GM19324 (cell line): Measurements from ENCODE around the gene SURF1.

Source experiments
- ATAC-seq: cut with Tn5 transposase; IDR thresholded peaks from one replicate; pipeline ENCODE4 v1.9.1; 2021; ENCODE audit warnings: mild to moderate bottlenecking, moderate library complexity; ENCODE audit not compliant: unreplicated experiment, low FRiP score

The SURF1 gene

DNA sequence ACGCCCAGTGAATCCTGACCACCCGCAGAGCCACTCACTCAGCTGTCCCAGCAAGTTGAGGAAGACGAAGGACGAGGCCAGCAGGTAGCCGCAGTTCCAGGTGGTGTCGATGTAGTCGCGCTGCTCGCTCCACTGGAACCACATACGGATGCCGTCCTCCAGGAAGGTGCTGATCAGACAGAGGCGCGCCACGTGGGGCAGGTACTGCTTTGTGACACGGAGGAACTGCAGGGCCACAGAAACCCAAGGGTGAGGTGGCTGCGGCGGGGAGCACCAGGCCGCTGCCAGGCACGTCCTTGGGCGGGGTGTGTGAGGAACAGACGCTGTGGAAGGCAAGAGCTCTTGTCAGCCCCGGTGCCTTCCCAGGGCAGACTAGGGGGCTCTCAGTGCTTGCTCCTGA, 10.9 kb upstream of the SURF1 start:
- no peak for ATAC-seq

DNA sequence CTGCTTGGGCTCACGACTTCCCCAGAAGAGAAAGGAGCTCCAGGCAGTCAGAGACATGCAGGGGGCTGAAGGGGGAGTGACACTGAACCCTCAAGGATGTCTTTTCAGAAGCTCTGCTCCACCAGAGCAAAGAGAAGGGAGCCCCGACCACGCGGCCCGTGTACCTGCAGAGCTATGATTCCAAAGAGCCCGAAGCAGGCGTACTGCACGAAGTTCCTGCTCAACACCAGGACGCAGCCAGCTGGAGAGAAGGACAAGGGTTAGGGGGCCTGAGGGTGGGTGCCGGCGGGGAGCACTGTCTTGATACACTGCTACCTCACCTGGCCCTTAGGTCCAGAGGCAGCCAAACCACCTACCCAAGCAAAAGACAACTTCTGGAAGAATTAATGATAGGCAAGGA, 10.1 kb upstream of the SURF1 start:
- no peak for ATAC-seq

DNA sequence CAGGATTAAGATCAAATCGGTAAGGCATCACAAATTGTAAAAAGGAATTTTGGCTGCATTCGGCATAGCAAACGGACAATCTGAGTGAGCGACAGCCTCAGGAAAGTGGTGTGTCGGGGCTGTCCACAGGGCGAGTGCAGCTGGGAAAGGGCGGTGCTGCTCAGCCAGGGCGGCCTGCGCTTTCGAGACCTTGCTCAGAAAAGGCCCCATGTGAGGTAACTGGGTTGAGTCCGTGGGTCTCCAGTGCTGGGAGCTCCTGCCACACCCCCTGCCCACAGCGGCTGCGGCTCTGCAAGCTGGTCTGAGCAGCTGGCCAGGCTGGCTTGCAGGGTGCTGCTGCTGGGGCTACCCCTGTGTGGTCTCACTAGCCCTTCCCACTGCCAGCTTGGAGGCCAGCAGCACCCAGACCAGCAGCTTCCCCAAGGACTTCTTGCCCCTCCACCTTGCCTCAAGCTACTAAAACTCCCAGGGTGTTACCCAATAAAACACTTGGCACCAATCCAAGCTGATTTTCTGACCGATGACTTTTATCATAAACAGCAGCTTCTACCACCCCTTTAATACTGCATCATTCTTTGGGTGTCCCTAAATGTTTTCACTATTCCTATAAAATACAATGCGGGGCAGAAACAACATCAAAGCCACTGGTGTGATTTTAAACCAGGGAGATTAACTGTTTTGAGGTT, 6.2 kb upstream of the SURF1 start:
- no peak for ATAC-seq

DNA sequence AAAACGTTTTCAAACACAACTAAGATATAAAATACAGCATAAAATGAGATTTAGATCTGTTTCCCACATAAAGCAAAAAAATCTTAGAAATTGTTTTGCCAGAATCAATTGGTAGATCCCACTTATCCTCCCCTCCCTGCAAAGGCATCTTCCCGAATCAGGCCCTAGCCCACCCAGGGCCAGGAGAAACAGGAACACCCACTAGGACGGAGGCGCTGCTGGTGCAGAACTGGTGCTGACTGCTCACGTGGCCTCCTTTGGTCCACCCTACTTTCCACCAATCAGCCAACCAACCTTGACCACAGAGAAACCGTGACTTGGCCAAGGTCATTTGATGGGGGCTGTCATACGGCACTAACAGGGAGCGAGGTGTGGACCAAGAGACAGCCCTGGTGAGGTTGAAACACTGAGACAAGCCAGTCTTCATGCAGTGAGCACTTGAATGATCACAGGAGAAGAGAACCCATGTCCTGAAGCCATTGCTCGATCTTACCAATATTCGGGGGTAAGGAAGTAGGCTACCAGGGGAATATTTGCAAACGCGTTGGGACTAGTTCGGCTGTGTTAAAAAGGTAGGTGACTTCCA, 5.3 kb upstream of the SURF1 start:
- no peak for ATAC-seq

DNA sequence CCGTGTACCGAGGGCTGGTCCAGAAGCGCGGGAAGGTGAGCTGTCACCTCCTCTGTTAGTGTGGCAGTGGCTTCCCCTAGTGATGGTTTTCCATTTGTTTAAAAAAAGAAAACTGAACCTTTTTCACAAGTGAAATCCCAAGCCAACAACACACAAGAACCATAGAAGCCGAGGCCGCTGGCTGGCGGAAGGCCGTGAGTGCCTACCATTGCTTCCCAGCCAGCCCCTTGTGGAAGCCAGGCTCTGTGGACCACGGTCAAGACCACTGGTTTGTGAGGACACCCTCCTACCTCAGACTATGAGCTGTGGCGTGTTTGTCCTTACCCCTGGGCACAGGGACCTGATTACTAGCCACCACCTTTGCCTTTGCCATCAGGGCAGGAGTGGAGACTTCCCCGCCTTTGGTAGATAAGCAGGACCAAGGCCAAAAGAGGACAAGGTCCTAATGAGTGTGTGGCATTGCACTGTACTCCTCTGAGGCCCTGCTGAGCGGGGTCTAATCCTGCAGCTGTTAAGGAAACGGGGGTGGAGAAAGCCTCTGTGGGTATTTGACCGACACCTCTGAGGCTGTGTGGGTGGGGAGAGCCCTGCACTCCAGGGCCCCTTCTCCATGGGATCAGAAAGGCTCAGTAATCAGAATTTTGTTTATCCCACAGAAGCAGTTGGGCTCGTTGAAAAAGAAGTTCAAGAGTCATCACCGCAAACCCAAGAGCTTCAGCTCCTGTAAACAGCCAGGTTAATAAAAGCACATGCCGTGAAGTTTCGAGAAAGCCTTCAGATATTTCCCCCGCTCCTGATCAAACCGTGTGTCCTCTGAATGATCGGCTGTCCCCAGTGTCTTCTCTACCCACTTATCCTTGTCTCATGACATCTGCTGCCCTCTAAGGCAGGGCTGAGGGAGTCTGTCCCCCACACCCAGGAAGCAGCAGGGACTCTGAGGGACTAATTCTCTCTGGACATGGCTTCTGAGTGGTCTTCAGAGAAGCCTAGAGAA, 4.4 kb upstream of the SURF1 start:
- no peak for ATAC-seq

DNA sequence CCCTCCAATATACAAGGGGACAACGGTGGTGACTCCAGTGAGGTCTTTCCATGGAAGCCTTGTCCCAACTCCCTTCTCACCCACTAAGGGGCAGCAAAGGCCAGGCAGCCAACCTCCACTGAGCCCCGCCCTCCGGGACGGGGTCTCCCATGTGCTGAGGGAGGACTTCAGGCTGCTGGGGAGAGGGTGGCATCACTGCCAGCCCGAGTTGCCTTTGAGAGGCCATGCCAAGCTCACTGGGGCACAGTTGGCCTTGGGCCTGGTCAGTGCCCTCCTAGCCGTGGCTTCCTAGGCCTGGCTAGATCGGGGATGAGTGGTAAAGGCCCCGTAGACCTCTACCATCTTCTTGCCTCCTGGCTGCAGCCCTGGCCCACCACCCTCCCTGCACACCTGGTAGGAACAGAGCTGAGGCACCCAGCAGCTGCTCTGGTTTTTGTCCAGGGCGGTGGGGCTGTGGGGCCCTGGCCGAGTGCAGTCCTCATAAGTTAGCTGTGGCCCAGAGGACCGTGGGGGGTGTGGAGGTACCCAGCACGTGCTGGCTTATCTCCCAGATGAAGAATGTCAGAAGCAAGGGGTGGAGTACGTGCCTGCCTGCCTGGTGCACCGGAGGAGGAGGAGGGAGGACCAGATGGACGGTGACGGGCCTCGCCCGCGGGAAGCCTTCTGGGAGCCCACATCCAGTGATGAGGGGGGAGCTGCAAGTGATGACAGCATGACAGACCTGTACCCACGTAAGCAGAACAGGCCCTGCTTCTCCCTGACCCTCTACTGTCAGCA, 3.3 kb upstream of the SURF1 start:
- ATAC-seq = no peak

DNA sequence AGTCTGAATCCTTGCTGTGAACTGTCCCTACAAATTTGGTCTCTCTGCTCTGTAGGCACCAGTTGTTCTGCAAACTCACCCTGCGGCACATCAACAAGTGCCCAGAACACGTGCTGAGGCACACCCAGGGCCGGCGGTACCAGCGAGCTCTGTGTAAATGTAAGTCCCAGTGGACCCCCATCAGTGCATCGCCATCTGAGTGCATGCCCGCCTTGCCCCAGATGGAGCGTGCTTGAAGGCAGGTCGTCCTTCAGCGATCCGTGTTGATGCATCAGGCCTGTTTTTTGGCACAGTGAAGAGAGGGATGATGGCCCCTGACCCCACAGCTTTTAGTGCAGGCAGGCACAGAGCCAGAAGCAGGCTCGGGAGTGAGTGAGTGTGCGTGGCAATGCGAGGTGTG, 1.4 kb upstream of the SURF1 start:
- no peak for ATAC-seq

DNA sequence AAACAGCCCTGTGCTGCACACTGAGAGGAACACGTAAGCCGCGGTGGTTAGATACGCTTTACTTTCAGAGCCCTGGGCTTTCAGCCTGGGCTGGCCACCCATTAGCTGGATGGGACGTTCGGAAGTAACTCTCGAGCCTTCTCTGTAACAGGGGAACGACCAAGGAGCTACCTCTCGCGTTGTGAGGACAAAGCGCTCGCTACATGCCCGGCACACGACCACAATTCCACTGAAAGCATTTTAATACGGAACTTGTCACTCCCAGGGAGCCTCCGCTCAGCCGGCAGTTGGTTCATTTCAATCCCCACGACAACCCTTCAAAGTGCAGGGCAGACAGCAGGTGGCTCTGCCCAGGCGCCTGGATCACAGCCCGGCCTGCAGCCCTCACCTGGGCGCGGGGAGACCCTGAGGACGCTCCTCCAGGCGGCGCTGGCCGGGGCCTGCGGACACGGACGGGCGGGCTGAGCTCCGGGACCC, 368 bp downstream of the SURF1 start:
- ATAC-seq = peak; percentile 32

DNA sequence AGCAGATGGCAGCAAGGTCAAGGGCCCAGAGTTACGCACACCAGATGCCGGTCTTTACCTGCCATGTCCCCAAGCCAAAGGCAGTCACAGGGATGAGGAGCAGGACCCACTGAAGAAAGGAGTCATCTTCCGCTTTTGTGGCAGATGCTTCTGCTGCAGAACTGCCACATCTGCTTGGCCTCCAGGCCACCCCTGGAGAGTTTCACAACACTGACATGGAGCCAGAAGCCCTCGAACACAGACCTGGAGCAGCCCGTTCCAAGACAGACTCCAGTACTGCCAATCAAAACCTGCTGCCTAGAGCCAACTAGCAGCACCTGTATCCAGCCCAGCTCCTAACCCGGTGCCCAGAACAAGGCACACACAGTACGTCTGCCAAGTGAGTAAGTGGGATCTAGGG, 1.5 kb downstream of the SURF1 start:
- no peak for ATAC-seq

DNA sequence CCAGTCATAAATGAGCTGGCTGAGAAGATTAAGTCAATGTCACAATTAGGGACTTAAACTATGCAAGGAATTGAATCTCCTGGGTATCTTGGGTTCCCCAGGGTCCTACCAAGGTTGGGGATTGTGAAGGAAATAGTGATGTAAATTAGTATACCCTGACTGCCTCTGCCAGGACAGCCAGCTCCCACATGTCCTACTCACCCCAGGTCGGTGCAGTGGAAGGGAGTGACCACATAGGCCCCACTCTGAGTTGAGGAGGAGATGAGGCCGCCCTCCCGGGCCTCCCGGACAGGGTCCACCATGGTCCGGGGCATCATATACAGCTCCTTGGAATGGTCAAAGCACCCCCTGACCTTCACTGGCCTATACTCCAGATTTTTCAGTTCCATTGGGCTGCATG, 2.7 kb downstream of the SURF1 start:
- ATAC-seq = no peak

DNA sequence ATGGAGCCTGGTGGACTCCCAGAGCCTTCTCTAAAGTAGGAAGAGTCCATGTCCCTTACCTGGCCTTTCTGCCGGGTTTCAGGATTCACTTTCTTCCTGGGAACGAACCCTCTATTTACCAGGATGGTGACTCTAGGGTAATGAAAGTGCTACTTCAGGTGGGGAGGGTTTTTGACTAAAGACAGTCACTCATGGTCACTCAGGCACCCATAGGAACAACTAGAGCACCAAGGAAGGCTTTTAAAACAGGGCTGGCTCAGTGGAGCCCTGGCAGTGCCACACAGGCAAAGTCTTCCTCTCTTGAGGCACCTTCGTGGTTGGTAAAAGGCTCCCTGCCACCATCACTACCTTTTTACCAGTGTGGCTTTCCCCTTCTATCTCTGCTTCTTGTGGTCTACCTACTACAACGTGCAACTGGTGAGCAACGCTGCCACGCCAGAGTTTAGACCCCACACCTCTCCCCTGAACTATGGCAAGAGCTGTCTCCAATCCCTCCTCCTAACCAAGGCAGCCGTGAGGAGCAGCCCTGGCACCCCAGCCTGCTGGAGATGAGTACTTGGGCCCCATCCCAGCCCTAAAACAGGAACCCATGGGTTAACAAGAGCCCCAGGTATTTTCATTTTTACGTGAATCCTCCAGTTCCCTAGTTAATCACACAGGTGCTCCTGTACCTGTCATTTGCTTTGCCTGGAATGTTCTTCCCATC, 3.5 kb downstream of the SURF1 start:
- no peak for ATAC-seq

DNA sequence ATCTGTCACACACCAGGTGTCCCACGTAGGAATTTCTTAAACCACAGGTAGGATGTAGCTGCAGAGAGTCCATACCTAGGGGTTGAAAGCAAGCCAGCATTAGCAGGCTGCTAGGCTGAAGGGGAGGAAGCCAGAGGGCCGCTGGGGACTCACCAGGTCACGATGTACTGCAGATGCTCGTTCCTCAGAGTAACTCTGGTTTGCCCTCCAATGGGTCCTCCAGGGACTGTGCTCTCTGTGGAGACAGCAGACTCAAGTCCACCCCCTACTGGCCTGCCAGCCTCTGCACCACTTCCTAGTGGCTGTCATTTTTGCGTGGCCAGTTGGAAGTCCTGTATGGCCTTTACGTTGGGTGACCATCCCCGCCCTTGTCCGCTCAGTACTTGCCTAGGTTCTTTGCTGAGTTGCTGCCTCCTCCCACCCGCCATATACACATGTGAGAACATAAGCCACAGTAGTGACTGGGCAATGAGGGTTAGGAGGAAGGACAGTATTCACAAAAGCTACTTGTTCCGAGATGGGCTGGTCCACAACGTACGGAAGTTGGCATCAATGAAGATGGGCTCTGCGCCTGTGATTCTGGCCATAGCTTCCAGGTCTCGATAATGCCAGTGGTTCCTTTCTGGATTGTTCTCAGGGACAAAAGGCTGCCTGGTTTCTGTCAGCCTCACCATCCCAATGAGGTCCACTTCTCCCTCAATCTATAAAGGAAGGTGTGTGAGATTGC, 4.2 kb downstream of the SURF1 start:
- no peak for ATAC-seq

DNA sequence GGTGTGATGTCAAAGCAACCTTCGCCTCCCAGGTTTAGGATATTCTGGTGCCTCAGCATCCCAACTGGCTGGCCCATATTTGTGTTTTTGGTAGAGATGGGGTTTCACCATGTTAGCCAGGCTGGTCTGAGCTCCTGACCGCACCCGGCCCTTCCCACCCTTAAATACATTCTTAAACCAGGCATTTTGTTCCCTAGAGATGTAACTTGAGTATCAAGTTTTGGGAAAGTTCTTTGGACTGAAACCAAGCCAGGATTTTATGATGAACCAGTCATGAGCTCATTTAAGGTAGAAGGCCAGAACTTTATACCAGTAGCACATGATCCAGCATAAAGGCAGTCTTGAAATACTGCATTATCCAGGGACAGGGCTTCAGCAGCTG, 4.8 kb downstream of the SURF1 start:
- ATAC-seq = no peak

DNA sequence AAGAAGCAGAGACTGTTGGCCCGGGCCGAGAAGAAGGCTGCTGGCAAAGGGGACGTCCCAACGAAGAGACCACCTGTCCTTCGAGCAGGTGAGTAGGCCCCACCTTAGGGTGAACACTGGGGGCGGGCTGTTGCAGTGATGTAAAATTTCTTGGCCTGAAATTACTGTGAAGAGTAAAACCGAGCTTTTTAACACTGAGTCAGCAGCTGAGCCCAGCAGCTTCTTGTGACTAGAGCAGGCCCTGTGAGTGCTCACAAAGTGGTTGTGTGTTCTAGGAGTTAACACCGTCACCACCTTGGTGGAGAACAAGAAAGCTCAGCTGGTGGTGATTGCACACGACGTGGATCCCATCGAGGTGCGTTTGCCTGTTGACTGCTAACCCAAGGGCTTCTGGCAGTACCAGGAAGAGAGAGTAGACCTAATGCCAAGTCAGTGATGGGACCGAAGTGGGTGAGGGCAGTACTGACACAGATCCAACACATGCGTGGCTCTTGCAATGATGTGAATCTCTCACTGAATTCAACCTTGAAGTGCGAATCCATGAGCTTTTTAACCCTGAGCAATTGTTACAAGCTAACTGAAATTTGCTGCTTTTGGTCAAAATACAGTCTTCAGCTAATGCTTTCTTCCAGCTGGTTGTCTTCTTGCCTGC, 6.2 kb downstream of the SURF1 start:
- ATAC-seq = no peak

DNA sequence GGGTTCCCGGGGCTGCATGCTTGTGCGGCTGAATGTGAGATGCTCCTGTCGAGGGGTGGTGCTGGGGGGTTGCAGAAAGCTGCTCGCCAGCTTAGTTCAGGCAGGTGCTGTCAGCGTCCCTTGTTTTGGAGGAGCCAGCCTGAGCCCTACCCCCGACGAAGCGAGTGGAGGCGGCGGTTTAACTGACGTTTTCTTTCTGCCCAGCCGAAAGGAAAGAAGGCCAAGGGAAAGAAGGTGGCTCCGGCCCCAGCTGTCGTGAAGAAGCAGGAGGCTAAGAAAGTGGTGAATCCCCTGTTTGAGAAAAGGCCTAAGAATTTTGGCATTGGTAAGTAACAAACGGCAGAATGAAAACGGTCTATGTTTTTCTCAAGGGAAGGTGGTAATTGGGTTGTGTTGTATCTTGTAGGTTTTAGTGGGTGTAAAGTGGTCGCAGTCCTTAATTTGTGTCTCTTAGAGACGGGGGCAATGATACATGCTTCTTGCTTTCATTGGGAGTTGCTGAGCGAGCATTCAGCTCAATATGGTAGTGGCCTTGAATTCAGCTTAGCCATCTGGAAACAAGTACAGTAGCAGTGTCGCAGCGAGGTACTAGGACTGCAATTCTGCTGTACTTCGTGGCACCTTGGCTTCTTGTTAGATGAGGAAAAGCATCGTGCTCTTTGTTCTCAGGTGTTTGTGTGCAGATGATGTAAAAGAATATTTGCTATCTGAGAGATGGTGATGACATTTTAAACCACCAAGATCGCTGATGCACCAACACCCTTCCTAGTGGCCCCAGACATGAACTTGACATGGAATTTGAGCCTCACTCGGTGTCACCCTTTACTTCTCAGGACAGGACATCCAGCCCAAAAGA, 7.3 kb downstream of the SURF1 start:
- no peak for ATAC-seq

DNA sequence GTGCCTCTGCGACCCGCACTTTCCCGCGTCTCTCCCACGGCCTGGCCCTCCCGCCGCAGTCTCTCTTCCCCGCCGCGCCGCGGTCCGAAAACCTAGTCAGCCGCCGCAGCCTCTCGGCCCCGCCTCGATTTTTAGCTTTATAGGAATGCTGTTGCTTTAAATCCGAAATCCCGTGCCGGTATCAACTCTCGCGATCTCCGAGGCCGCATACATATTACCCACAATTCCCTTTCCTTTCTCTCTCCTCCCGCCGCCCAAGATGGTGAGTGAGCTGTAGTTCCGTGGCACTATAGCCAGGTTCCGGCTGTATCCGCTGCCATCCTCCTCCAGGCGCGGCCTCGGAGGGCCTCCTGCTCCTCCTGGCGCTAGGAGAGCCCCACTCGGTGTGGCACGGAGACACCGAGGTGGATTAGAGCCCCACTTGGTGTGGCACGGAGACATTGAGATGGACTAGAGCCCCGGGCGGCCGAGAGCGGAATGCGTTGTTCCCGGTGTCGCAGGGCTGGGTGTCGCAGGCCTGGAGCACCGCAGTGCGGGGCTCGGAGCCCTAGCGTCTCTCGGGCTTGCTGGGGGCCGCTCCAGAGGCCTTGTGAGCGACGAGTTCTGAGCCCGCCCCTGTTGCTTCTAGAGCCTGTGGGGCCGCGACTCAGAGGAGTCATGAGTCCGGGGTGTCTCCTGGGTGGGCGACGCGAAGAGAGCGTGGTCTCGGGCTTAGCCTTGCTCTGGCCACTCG, 8.1 kb downstream of the SURF1 start, which contains the start of the genes MED22 and RPL7A:
TSS of gene MED22 (minus strand) at position 147 of the 733 bp plus-strand sequence. CDS start 1,469 bp downstream, outside the sequence.
TSS of gene RPL7A (plus strand) at position 234 of the 733 bp plus-strand sequence. CDS start at position 260, 26 bp downstream.
- peak; percentile 82 for ATAC-seq

DNA sequence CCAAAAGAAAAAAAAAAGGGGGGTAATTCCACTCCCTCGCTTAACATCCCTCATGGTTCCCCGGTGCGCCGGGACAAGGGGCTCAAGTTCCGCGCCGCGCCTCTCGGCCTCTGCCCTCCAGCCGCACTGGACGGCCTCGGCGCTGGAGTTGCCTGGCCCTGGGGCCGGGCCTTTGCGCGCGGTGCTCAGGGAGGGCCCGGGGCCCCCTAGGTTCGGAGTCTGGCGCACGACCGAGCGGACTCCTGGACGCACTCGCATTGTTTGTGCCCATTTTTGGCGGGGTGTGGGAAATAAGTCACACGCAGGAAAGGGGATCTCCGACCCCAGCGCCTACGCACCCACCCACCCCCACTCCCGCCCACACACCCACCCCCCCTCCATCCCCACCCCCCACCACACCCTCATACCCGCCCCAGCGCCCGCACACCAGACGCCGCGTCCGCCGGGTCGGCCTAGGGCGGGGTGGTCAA, 8.7 kb downstream of the SURF1 start:
- ATAC-seq = peak; percentile 12
